Esophagus squamous epithelium (tissue), 5 donors: Measurements from ENCODE around the gene LAMC3. TPM values are rescaled to one million over a fixed set of nuclear protein-coding genes. Genes with fewer than 3 reads are reported as not detected.

ENCODE experiments used
- DNase-seq: peaks from one replicate; lab custom pipeline; 2025; lab: John Stamatoyannopoulos, UW
- H3K27ac ChIP-seq, 4 donors: fragments of 200-600 bp; sonication (generic); one replicate each; pipeline ENCODE4 v1.5.1; 2016 to 2019; ENCODE audit warnings: mild to moderate bottlenecking in 1 of 4
- H3K27me3 ChIP-seq, 4 donors: fragments of 200-600 bp; sonication (generic); 1 replicate in 3 of 4; 2 replicates in 1 of 4; pipeline versions ENCODE4 v1.5.1 to v1.6.0; 2017 to 2021; ENCODE audit warnings: antibody characterized with exemption in 1 of 4
- H3K36me3 ChIP-seq, 3 donors: fragments of 200-600 bp; sonication (generic); one replicate each; pipeline ENCODE4 v1.5.1; 2016 to 2019
- H3K4me1 ChIP-seq, 3 donors: fragments of 200-600 bp; sonication (generic); one replicate each; pipeline ENCODE4 v1.5.1; 2017 to 2019
- H3K4me3 ChIP-seq, 4 donors: fragments of 200-600 bp; sonication (generic); 1 replicate in 3 of 4; 2 replicates in 1 of 4; pipeline ENCODE4 v1.5.1; 2016 to 2019; ENCODE audit warnings: mild to moderate bottlenecking in 2 of 4, moderate library complexity in 1 of 4
- H3K9me3 ChIP-seq, 3 donors: fragments of 200-600 bp; sonication (generic); one replicate each; pipeline ENCODE4 v1.5.1; 2016 to 2019
- CTCF ChIP-seq, 6 experiments: fragments of 450-650 bp in 4 of 6; fragments of 200-600 bp in 2 of 6; sonication (generic) in 2 of 6; IDR thresholded peaks; one replicate each; pipeline ENCODE4 v1.5.1; 2016 to 2019; ENCODE audit warnings: antibody characterized with exemption in 6 of 6, mild to moderate bottlenecking in 4 of 6, moderate library complexity in 4 of 6
- POLR2A ChIP-seq, 4 donors: fragments of 450-650 bp; IDR thresholded peaks; one replicate each; pipeline ENCODE4 v1.6.1; 2017; ENCODE audit warnings: antibody characterized with exemption in 4 of 4, mild to moderate bottlenecking in 4 of 4, moderate library complexity in 3 of 4
- WGBS, 2 donors: methylation state at CpG; one replicate each; pipeline ENCODE4 v1.1.5; 2018; 5-methylcytosine and 5-hydroxymethylcytosine counted together
- intact Hi-C: fragments of 100-400 bp; cut with DNase I; formaldehyde crosslinking; loops from one replicate; pipeline ENCODE4 v1.15.0; 2022
- total RNA-seq, 4 donors: library from RNA; depleted of rRNA; stranded (reverse); fragments of >200 nt; gene quantifications; one replicate each; pipeline ENCODE4 v1.1.0, GENCODE V29; 2016
- donor health status: DM: yes; HTN: yes; CAD: no.

The LAMC3 gene
- total RNA-seq, 4 donors from 2014 or later, result 0.53 to 4.6 (median 2.7) TPM

DNA sequence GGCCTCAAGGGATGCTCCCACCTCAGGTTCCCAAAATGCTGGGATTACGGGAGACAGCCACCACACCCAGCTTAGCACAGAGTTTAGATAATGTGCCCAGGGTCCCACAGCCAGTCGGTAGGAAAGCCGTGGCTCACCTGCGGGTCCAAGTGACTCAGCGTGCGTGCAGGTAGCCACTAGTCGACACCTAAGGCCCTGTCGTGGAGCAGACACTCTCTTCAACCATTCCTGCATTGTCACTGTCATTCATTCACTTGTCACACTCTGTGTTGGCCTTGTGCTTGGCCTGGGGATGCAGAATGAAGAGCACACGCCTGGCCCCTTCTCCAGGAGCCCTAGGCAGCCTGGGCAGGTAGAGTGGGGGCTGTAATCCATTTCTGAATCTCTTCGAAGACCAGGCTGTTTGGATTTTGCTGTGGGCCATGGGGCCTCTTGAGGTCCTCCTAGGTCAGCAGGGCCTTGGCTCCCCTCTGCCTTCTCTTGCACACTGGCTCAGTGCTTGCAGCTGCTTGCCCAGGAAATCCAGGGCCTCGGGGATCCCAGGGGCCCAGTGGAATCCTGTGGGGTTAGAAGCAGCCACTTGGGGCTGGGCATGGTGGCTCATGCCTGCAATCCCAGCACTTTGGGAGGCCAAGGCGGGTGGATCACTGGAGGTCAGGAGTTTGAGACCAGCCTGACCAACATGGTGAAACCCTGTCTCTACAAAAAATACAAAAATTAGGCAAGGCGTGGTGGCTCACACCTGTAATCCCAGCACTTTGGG is 81.2 kb downstream of the LAMC3 start:
- no peak for DNase-seq
- H3K4me3 ChIP-seq, result no peak overlapping the region
- no peaks in the 10 kb centered on the region for H3K9me3 ChIP-seq
- WGBS, 2 donors, result 79 to 85% methylated on average over 2 to 10 of the region's 13 CpGs
- intact Hi-C loops, result no loop called here
- H3K27me3 ChIP-seq, result peaks cover 0 to 47% (median 0%) of the 10 kb centered on the region in 4 donors
- H3K4me1 ChIP-seq, result peaks cover 0 to 32% (median 5%) of the 10 kb centered on the region in 3 donors
- TF ChIP-seq POLR2A (IDR thresholded peaks at IDR 0.05) (no peak), CTCF (IDR thresholded peaks at IDR 0.05) (no peak)
- H3K27ac ChIP-seq, result no peak overlapping the region
- no peaks in the 10 kb centered on the region for H3K36me3 ChIP-seq

DNA sequence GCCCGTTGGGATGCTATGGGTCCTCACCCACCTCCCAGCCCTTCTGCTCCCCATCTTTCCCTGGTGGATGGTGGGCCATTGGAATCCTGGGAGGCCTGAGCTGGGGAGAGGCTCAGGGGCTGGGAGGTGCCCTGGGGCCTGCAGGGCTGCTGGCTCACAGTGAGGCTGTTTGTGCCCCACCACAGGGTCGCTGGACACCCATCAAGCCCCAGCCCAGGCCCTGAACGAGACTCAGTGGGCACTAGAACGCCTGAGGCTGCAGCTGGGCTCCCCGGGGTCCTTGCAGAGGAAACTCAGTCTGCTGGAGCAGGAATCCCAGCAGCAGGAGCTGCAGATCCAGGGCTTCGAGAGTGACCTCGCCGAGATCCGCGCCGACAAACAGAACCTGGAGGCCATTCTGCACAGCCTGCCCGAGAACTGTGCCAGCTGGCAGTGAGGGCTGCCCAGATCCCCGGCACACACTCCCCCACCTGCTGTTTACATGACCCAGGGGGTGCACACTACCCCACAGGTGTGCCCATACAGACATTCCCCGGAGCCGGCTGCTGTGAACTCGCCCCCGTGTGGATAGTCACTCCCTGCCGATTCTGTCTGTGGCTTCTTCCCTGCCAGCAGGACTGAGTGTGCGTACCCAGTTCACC is 82.5 kb downstream of the LAMC3 start:
- Histone ChIP-seq H3K4me1 (peaks cover 6 to 45% (median 16%) of the 10 kb centered on the region in 3 donors), H3K36me3 (no peaks in the 10 kb centered on the region), H3K4me3 (no peak overlapping the region), H3K27me3 (peaks cover 0 to 54% (median 0%) of the 10 kb centered on the region in 4 donors), H3K27ac (no peak overlapping the region), H3K9me3 (no peaks in the 10 kb centered on the region)
- 88 to 100% methylated on average over 3 to 10 of the region's 19 CpGs for WGBS, 2 donors
- no peak for DNase-seq
- intact Hi-C loops, result no loop called here
- TF ChIP-seq POLR2A (IDR thresholded peaks at IDR 0.05) (no peak), CTCF (IDR thresholded peaks at IDR 0.05) (no peak)

- peaks cover 6 to 50% (median 21%) of the 10 kb centered on the region in 3 donors for H3K4me1 ChIP-seq
- H3K36me3 ChIP-seq, result no peaks in the 10 kb centered on the region
- H3K9me3 ChIP-seq, result no peaks in the 10 kb centered on the region
- 72 to 79% methylated on average over 3 to 6 of the region's 6 CpGs for WGBS, 2 donors
- TF ChIP-seq CTCF (IDR thresholded peaks at IDR 0.05) (no peak), POLR2A (IDR thresholded peaks at IDR 0.05) (no peak)
- H3K27ac ChIP-seq, result no peak overlapping the region
- no peak overlapping the region for H3K4me3 ChIP-seq
- intact Hi-C loops, result no loop called here
- no peak for DNase-seq
- peaks cover 0 to 57% (median 0%) of the 10 kb centered on the region in 4 donors for H3K27me3 ChIP-seq
These were observed 83.1 kb downstream of the LAMC3 start for GRCh38 chr9:131092030-131092429.

DNA sequence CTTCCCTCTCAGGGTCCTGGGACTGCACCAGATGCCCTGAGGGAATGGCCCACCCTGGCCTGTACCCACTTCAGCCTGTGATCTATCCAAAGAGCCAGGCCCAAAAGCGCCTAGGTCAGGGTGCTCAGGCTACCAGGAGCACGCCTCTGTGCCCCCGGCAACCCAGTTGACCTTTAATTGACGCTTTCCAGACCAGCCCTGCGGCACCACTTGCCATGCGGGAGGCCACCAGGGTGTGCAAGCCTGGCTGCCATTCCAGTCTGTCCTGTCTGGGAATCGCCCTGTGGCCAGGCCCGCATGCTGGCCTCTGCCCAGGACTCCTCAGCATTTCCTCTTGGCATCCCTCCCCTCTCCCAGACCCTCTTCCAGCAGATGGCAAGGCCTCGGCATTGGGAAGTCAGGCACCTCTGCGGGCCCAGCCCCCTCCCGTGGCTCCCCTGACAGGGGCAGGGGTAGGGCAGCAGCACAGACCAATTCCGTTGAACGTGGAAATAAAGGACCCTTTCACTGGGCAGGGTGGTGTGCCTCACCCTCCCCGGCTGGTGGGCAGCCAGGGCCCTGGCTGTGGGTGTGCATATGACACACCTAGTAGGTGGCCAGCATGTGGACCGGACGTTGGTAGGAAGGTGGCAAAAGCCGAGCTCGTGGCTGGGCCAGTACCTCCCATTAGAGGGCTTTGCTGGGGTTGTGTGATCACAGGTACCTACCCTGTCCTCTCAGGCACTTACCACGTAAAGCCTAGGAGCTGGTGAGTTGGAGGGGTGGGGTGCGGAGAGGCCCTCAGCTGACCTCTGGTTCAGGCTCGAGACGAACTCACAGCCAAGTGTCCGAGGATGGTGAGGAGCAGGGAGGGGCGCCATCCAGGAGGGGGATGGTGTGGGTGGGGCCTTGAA is 83.8 kb downstream of the LAMC3 start:
- Histone ChIP-seq H3K4me3 (no peak overlapping the region), H3K27me3 (peaks cover 0 to 60% (median 0%) of the 10 kb centered on the region in 4 donors), H3K4me1 (peaks cover 6 to 58% (median 23%) of the 10 kb centered on the region in 3 donors), H3K36me3 (no peaks in the 10 kb centered on the region), H3K27ac (peak overlapping the region in 1 of 4 donors; percentile 42), H3K9me3 (no peaks in the 10 kb centered on the region)
- TF ChIP-seq POLR2A (IDR thresholded peaks at IDR 0.05) (no peak), CTCF (IDR thresholded peaks at IDR 0.05) (no peak)
- no peak for DNase-seq
- intact Hi-C loops, result no loop called here
- 75 to 78% methylated on average over 4 to 17 of the region's 24 CpGs for WGBS, 2 donors
